ENCODE data around the gene TMEM179. TPM values are rescaled to one million over a fixed set of nuclear protein-coding genes. Genes with fewer than 3 reads are reported as not detected.
A peak's percentile ranks its signal among the peaks of the same experiment; 100 is the strongest.

TMEM179 gene
- total RNA-seq, 3 donors from 2014 or later (not counting 1 experiment from before 2014, with no cell fraction given) = not detected

DNA sequence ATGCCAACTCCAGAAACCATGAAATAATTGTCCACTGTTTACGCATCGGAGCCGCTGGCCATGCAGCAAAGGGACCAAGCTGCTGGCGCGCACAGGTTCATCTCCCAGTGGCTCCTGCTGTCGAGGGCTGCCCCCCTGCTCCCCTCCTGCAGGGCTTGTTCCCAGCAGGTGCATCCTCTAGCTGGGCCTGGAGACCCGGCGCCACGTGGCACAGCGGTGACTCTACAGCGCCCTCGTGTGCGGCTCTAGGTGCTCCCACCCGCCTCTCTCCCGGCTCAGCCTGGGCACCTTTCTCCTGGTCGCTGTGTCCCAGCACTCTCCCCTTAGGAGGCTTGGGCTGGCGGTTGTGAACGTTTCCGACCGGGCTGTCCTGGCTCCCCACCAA is 47.3 kb upstream of the TMEM179 start:
- H3K36me3 ChIP-seq (ENCODE audit: control insufficient read depth, insufficient read depth, low read length) = no peaks in the 10 kb centered on the region
- Mint-ChIP-seq H3K4me3 (no peak overlapping the region), H3K4me1 (peaks cover 0 to 5% of the 10 kb centered on the region in 2 donors), H3K9me3 (no peaks in the 10 kb centered on the region), H3K36me3 (no peaks in the 10 kb centered on the region), H3K27ac (no peak overlapping the region), H3K27me3 (ENCODE audit: low read depth in 2 of 2) (peaks cover 20 to 24% of the 10 kb centered on the region in 2 donors)
- H3K27ac ChIP-seq (ENCODE audit: low read length) = no peak overlapping the region
- intact Hi-C loops (cut with micrococcal nuclease) = no loop called here
- no peak overlapping the region for H3K4me3 ChIP-seq (ENCODE audit: low read length)
- no peak for ATAC-seq
- 82% methylated on average over 20 of the region's 20 CpGs for WGBS (ENCODE audit: insufficient coverage)
- TF ChIP-seq, protein P1, sequence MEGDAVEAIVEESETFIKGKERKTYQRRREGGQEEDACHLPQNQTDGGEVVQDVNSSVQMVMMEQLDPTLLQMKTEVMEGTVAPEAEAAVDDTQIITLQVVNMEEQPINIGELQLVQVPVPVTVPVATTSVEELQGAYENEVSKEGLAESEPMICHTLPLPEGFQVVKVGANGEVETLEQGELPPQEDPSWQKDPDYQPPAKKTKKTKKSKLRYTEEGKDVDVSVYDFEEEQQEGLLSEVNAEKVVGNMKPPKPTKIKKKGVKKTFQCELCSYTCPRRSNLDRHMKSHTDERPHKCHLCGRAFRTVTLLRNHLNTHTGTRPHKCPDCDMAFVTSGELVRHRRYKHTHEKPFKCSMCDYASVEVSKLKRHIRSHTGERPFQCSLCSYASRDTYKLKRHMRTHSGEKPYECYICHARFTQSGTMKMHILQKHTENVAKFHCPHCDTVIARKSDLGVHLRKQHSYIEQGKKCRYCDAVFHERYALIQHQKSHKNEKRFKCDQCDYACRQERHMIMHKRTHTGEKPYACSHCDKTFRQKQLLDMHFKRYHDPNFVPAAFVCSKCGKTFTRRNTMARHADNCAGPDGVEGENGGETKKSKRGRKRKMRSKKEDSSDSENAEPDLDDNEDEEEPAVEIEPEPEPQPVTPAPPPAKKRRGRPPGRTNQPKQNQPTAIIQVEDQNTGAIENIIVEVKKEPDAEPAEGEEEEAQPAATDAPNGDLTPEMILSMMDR (IDR thresholded peaks at IDR 0.05) = no peak
- peaks cover 3% of the 10 kb centered on the region for H3K27me3 ChIP-seq (ENCODE audit: control insufficient read depth, insufficient read depth, low read length)
- H3K9me3 ChIP-seq (ENCODE audit: control insufficient read depth, insufficient read depth, low read length) = peaks cover 6% of the 10 kb centered on the region
- H3K4me1 ChIP-seq (ENCODE audit: control insufficient read depth, insufficient read depth, low read length) = peaks cover 22% of the 10 kb centered on the region
- no peak for DNase-seq

DNA sequence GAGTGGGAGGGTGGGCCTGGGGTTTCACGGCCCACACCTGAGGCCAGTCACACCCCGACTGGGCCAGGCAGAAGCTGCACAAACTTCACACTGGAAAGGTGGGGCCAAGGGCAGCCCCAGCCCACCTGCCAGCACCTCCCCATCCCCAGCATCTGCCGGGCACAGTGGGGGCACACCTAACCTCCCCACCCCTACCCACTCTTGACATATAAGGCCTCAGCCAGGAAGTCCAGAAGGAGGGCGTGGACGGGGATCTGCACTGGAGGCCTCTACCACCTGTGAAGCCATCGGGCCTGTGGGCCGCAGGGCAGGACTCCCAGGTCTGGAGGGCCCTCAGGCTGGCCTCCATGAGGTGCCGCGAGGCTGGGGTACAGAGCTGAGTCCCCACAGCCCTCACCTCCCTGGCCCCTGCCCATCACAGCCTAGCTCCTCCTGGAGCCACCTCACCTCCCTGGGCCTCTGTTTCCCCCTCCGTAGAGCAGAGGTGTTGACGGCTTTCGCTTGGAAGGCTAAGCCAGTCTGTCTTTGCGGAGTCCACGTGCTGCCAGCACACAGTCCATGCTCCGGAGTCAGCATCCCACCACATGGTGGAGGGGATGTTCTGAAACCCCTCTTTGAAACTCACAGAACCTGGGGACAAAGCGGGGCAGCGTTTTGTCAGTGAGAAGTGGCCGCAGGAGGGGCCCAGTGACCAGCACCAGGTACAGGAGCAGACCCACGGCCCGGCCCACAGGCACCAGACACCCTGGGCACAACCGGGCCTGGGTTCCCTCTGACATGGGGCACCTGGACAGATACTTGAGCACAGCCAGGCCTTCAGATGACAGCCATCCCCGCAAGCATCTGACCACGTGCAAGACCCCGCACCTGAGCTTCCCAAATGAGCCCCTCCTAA is 46.7 kb upstream of the TMEM179 start:
- ATAC-seq (no peak), DNase-seq (no peak)
- WGBS (ENCODE audit: insufficient coverage) = 86% methylated on average over 24 of the region's 24 CpGs
- intact Hi-C loops (cut with micrococcal nuclease) = loop anchor here (1.0 kb wide), 1 partner anchor 57 kb away; no protein-coding TSS in a partner anchor
- Histone ChIP-seq H3K4me3 (ENCODE audit: low read length) (no peak overlapping the region), H3K27me3 (ENCODE audit: control insufficient read depth, insufficient read depth, low read length) (peaks cover 3% of the 10 kb centered on the region), H3K27ac (ENCODE audit: low read length) (no peak overlapping the region), H3K9me3 (ENCODE audit: control insufficient read depth, insufficient read depth, low read length) (peaks cover 6% of the 10 kb centered on the region), H3K36me3 (ENCODE audit: control insufficient read depth, insufficient read depth, low read length) (no peaks in the 10 kb centered on the region), H3K4me1 (ENCODE audit: control insufficient read depth, insufficient read depth, low read length) (peaks cover 16% of the 10 kb centered on the region)
- Mint-ChIP-seq H3K4me1 (peaks cover 0 to 3% of the 10 kb centered on the region in 2 donors), H3K27ac (no peak overlapping the region), H3K9me3 (no peaks in the 10 kb centered on the region), H3K4me3 (no peak overlapping the region), H3K36me3 (no peaks in the 10 kb centered on the region), H3K27me3 (ENCODE audit: low read depth in 2 of 2) (peaks cover 18 to 22% of the 10 kb centered on the region in 2 donors)
- TF ChIP-seq, protein P1 (IDR thresholded peaks at IDR 0.05) = no peak

DNA sequence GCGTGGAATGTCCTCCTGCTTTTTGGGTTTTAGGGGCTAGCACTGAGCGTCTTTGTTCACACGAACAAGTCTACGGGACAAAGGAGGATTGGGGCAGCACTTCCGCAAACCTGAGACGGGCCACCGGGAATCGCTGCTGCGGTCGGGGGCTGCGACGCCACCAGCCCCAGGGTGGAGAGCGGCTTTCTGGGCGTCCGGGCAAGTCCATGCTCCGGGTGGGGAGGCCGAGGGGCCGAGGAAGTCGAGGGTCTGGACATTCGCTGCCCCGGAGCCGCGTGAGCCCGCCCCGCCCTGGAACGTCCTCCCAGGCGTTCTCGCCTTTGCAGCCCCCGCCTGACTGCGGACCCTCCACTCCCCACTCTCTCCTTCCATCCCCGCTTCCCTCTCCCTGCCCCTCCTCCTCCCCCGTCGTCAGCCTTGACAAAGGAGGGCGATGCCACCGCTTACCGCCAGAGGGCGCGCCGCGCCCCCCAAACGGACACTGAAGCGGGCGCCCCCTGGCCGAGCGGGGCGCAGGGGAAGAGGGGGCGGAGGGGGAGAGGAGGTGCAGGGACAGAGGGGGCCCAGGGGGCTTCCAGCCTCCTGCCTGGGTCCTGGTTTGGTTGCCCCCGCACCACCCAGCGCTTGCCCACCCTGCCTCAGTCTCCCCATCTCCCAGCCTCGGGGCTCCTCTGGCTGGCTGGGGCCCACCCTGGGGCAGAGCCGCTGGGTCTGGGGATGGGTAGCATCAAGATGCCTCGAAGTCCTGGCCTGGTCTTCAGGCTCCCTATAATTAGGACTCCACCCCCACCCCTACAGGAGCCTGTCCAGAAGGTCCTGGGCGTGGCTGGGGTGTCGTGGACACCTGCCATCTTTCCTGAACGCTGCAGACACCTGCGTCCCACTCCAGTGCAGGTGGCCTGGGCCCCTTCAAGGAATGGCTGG is 45.7 kb upstream of the TMEM179 start:
- intact Hi-C loops (cut with micrococcal nuclease) = loop anchor here (1.0 kb wide), 1 partner anchor 58 kb away; no protein-coding TSS in a partner anchor
- Mint-ChIP-seq H3K4me3 (no peak overlapping the region), H3K27me3 (ENCODE audit: low read depth in 2 of 2) (peaks cover 9 to 14% of the 10 kb centered on the region in 2 donors)

More for the DNA sequence above, 45.7 kb upstream of the TMEM179 start:
- Mint-ChIP-seq H3K4me1 (no peaks in the 10 kb centered on the region), H3K9me3 (peaks cover 0 to under 1% of the 10 kb centered on the region in 2 donors), H3K36me3 (no peaks in the 10 kb centered on the region), H3K27ac (no peak overlapping the region)
- H3K27me3 ChIP-seq (ENCODE audit: control insufficient read depth, insufficient read depth, low read length) = peaks cover 3% of the 10 kb centered on the region
- peak; percentile 63 to 80 for DNase-seq
- peak; percentile 73 to 94 (median 89) for ATAC-seq
- H3K27ac ChIP-seq (ENCODE audit: low read length) = no peak overlapping the region
- H3K4me1 ChIP-seq (ENCODE audit: control insufficient read depth, insufficient read depth, low read length) = peaks cover 11% of the 10 kb centered on the region
- WGBS (ENCODE audit: insufficient coverage) = 10% methylated on average over 56 of the region's 56 CpGs
- H3K9me3 ChIP-seq (ENCODE audit: control insufficient read depth, insufficient read depth, low read length) = peaks cover 6% of the 10 kb centered on the region
- no peaks in the 10 kb centered on the region for H3K36me3 ChIP-seq (ENCODE audit: control insufficient read depth, insufficient read depth, low read length)
- TF ChIP-seq, protein P1 (IDR thresholded peaks at IDR 0.05) = peak; percentile 97
- peak overlapping the region; percentile 14 for H3K4me3 ChIP-seq (ENCODE audit: low read length)

All from natural killer cell (primary cell).